ENCODE data around the gene TBATA.
A peak's percentile ranks its signal among the peaks of the same experiment; 100 is the strongest.

TBATA gene

DNA sequence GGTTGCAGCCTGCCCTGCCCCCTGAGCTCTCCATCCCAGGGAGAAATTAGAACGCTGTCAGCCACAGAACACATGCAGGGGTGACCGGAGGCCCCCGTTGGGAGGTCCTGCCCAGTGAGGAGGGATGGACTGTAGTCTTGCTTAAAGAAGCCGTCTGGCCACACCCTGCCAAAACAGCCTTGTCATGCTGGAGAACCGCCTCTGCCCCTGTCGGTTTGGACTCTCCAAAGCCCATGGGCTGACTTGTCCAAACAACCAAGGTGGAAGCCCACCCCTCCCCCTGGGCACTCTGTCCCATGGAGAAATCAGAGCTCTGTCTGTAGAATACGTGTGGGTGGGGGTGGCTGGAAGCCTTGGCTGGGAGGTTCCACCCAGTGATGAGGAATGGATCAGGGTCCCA is 12.7 kb upstream of the TBATA start:
- H3K9me3 Mint-ChIP-seq = peaks cover 22% of the 10 kb centered on the region
- no peaks in the 10 kb centered on the region for H3K36me3 Mint-ChIP-seq (ENCODE audit: low read depth)
- no peaks in the 10 kb centered on the region for H3K4me1 Mint-ChIP-seq
- H3K27ac Mint-ChIP-seq = no peak overlapping the region
- TF ChIP-seq, protein P1, sequence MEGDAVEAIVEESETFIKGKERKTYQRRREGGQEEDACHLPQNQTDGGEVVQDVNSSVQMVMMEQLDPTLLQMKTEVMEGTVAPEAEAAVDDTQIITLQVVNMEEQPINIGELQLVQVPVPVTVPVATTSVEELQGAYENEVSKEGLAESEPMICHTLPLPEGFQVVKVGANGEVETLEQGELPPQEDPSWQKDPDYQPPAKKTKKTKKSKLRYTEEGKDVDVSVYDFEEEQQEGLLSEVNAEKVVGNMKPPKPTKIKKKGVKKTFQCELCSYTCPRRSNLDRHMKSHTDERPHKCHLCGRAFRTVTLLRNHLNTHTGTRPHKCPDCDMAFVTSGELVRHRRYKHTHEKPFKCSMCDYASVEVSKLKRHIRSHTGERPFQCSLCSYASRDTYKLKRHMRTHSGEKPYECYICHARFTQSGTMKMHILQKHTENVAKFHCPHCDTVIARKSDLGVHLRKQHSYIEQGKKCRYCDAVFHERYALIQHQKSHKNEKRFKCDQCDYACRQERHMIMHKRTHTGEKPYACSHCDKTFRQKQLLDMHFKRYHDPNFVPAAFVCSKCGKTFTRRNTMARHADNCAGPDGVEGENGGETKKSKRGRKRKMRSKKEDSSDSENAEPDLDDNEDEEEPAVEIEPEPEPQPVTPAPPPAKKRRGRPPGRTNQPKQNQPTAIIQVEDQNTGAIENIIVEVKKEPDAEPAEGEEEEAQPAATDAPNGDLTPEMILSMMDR (IDR thresholded peaks at IDR 0.05; ENCODE audit: unreplicated experiment in 3 of 3) = no peak
- no peak overlapping the region for H3K4me3 Mint-ChIP-seq
- H3K27me3 Mint-ChIP-seq (ENCODE audit: low read depth) = no peaks in the 10 kb centered on the region

DNA sequence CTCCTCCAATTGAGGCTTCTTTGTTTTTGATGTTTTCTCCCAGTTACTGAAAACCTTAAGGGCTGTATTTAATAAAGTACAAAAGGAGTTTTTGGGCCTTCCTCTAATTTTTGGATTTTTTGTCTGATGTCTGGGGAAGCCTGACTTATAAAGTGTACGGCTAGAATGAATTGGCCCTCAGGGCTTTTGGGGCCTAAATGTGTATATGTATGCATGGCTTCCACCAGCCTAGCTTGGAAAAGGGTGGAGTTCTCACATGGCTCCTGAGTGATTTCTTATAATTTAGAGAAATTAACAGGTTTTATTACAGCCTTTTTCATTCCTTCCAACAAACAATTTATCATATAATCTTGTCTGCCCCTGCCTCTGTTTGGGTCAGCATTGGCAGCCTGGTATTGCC is 10.4 kb upstream of the TBATA start:
- TF ChIP-seq, protein P1 (IDR thresholded peaks at IDR 0.05; ENCODE audit: unreplicated experiment in 3 of 3) = no peak

DNA sequence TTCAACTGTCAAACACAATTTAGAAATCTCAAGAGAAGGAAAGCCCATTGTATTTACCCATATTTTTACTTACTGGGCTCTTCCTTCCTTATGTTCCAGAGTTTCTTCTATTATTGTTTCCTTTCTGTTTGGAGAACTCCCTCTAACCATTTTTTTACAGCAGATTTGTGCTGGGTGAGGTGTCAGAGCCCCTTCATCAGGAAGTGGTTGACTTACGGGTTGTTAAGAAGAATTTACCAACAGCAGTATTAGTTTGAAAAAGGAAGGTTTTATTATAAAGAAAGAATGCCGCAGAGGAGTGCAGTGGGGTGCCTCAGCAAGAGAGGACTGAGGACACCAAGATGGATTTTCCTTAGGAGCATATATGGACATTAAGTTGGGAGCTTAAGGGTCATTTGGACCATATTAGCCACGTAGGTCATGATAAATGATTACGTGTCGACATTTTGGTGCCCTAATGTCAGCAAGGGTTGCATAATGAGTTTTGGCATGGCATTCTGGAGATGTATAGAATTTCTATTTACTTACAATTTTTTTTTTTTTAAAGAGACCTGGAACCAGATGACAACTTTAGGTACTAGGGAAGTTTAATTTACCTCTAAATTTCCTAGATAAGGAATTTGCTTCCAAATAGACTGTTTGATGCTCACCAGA is 6.3 kb upstream of the TBATA start:
- TF ChIP-seq, protein P1 (IDR thresholded peaks at IDR 0.05; ENCODE audit: unreplicated experiment in 3 of 3) = no peak
- H3K36me3 Mint-ChIP-seq (ENCODE audit: low read depth) = no peaks in the 10 kb centered on the region
- H3K27me3 Mint-ChIP-seq (ENCODE audit: low read depth) = peaks cover 3% of the 10 kb centered on the region
- peaks cover 19% of the 10 kb centered on the region for H3K4me1 Mint-ChIP-seq
- H3K27ac Mint-ChIP-seq = no peak overlapping the region
- peaks cover 2% of the 10 kb centered on the region for H3K9me3 Mint-ChIP-seq
- no peak overlapping the region for H3K4me3 Mint-ChIP-seq

More for the DNA sequence above, 10.4 kb upstream of the TBATA start:
- no peak overlapping the region for H3K4me3 Mint-ChIP-seq
- H3K9me3 Mint-ChIP-seq = peaks cover 14% of the 10 kb centered on the region
- H3K36me3 Mint-ChIP-seq (ENCODE audit: low read depth) = no peaks in the 10 kb centered on the region
- H3K27ac Mint-ChIP-seq = no peak overlapping the region
- peaks cover 3% of the 10 kb centered on the region for H3K27me3 Mint-ChIP-seq (ENCODE audit: low read depth)
- peaks cover 9% of the 10 kb centered on the region for H3K4me1 Mint-ChIP-seq

DNA sequence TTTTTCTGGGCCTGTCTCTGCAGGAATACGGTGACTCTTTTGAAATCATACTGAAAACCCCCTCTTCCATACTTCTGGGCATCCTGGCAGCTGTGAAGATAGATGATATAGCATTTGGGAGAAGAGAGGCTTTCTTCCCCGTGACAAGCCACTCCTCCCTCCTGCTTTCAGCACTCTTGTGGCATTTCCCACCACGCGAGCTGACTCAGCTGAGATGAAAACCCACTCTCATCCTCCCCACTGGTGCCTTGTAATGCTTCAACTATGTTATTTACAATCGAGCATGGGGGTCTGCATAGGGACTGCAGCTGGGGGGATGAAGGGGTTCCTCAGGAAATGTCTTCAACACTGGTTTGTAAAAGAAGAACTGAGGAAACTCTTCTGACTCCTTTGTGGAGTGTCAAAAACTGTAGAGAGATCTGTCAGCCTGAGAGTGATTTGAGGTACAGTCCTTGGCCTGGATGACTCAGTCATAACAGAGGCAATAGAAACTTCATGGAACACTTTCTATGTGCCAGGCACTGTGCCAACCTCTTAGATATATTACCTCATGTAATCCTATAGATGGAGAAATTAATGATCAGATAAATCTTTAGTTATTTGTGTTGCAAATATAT is 1.7 kb upstream of the TBATA start:
- Mint-ChIP-seq H3K27ac (peak overlapping the region; percentile 38 to 59 (median 43)), H3K4me1 (peaks cover 38% of the 10 kb centered on the region), H3K9me3 (no peaks in the 10 kb centered on the region), H3K4me3 (no peak overlapping the region), H3K27me3 (ENCODE audit: low read depth) (peaks cover 8% of the 10 kb centered on the region), H3K36me3 (ENCODE audit: low read depth) (no peaks in the 10 kb centered on the region)
- TF ChIP-seq, protein P1 (IDR thresholded peaks at IDR 0.05; ENCODE audit: unreplicated experiment in 3 of 3) = no peak

DNA sequence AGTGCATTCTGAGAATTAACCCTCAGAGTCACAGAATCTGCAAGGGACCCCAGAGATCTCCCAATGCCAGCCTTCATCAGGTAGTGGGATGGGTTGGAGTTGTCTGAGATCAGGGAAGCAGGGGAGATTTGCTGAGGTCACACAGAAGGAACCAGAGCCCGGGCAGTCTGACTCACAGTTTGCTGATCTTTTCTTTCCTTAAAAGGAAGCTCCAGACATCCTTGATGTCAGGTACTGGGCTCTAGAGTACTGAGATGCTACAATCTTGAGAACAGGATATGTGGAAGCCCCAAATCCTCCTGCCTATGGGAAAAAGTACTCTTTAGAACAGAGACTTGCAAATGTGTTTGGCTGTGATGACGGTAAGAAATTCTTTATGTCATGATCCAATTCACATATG is 706 bp downstream of the TBATA start:
- TF ChIP-seq, protein P1 (IDR thresholded peaks at IDR 0.05; ENCODE audit: unreplicated experiment in 3 of 3) = no peak
- no peak overlapping the region for H3K4me3 Mint-ChIP-seq
- no peaks in the 10 kb centered on the region for H3K36me3 Mint-ChIP-seq (ENCODE audit: low read depth)
- no peak overlapping the region for H3K27ac Mint-ChIP-seq
- no peaks in the 10 kb centered on the region for H3K9me3 Mint-ChIP-seq
- H3K4me1 Mint-ChIP-seq = peaks cover 33% of the 10 kb centered on the region
- peaks cover 6% of the 10 kb centered on the region for H3K27me3 Mint-ChIP-seq (ENCODE audit: low read depth)

DNA sequence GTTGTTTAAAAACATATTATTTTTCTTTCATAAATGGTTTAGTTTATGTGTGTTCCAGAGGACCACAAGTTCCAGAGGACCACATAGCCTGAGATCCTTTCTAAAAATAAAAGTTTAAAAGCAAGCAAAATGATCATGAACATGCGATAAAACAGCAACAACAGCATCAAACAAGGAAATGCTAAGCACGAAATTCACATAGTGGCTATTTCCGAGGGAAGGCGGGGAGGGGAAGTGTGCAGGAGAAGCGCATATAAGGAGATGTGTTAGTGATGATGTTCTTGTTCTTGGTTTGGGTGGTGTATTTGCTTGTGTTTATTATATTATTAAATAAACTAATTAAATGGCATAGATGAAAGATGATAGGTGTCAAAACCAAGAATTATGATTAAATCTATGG is 1.2 kb downstream of the TBATA start:
- Mint-ChIP-seq H3K9me3 (no peaks in the 10 kb centered on the region), H3K36me3 (ENCODE audit: low read depth) (no peaks in the 10 kb centered on the region), H3K27me3 (ENCODE audit: low read depth) (peaks cover 6% of the 10 kb centered on the region), H3K4me3 (no peak overlapping the region), H3K27ac (no peak overlapping the region), H3K4me1 (peaks cover 35% of the 10 kb centered on the region)
- TF ChIP-seq, protein P1 (IDR thresholded peaks at IDR 0.05; ENCODE audit: unreplicated experiment in 3 of 3) = no peak

Measured in nephron (organoid).